ENCODE data around the gene PAQR7. TPM values are rescaled to one million over a fixed set of nuclear protein-coding genes. Genes with fewer than 3 reads are reported as not detected.

PAQR7 gene
- total RNA-seq, 2 donors from 2014 or later: 2.5 to 3.4 TPM

GRCh38 chr1:25861316-25862286, 13.9 kb downstream of the PAQR7 start:
- Histone ChIP-seq H3K4me3 (no peak overlapping the region), H3K4me1 (peaks cover 9% of the 10 kb centered on the region), H3K27ac (no peak overlapping the region), H3K9ac (ENCODE audit: low read depth in 2 of 2, low read length in 2 of 2) (peak overlapping the region in 1 of 2 donors; percentile 19), H3K27me3 (no peaks in the 10 kb centered on the region), H3K36me3 (no peaks in the 10 kb centered on the region), H3K9me3 (no peaks in the 10 kb centered on the region)
- intact Hi-C loops (cut with DNase I): no loop called here
- TF ChIP-seq CTCF (IDR thresholded peaks at IDR 0.05): no peak
- peak; percentile 58 for DNase-seq

DNA sequence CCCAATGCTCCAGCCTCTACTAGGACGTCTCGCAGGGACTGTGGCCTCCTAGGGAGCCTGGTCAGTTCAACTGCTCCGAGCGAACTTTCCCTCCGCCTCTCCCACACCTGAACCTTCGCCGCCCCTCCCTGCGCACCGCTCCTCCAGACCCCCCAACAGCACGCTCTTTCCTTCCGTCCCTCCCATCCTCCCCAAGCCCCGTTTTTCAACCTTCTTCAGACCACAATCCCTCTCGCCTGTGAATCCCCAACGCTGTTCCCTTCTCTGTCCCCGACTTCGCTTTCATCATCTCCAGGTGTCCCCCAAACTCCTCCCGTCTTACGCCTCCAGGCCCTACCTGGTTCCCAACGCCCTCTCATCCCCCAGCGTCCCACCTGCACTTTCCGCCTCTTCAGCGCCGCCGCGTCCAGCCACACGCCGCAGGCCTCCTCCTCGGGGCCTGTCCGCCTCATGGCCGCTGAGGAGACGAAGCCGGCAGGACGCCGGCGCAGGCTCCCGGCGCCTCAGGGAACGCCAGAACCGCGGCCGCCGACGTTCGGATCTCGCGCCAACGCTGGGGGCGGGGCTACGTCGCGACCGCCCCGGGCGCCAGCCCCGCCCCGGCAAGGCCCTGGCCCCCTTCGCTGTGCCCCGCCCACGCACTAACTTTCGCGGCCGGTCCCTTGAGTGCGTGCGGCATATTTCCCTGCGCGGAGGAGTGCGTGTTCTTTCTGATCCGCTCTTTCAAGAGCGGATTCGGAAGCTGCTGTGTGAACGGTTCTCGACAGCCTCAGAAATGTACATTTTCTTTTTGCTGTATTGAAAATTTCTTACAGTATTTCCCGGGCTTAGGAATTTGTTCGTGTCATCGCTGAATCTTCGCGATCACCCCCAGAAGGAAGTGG, 16.4 kb downstream of the PAQR7 start, which contains the start of gene AUNIP:
Gene AUNIP, minus strand, starts transcription at position 552 of the 884 bp plus-strand sequence. Its CDS starts 100 bp downstream, at position 452.
- H3K9me3 ChIP-seq: no peaks in the 10 kb centered on the region
- peak within 1 kb of the TSS; percentile 46 for H3K4me3 ChIP-seq
- no peaks in the 10 kb centered on the region for H3K36me3 ChIP-seq
- peaks cover 9% of the 10 kb centered on the region for H3K4me1 ChIP-seq
- peak within 1 kb of the TSS; percentile 61 to 86 for H3K9ac ChIP-seq (ENCODE audit: low read depth in 2 of 2, low read length in 2 of 2)
- no peaks in the 10 kb centered on the region for H3K27me3 ChIP-seq
- peak within 1 kb of the TSS; percentile 58 for H3K27ac ChIP-seq
- DNase-seq: peak; percentile 89
- no peak for TF ChIP-seq CTCF (IDR thresholded peaks at IDR 0.05)
- intact Hi-C loops (cut with DNase I): no loop called here

- TF ChIP-seq CTCF (IDR thresholded peaks at IDR 0.05): no peak
- Histone ChIP-seq H3K9ac (ENCODE audit: low read depth in 2 of 2, low read length in 2 of 2) (peak overlapping the region in 1 of 2 donors; percentile 86), H3K4me1 (peaks cover 9% of the 10 kb centered on the region), H3K36me3 (no peaks in the 10 kb centered on the region), H3K27ac (no peak overlapping the region), H3K4me3 (peak overlapping the region; percentile 46), H3K27me3 (no peaks in the 10 kb centered on the region), H3K9me3 (no peaks in the 10 kb centered on the region)
- intact Hi-C loops (cut with DNase I): no loop called here
- DNase-seq: no peak
Measured at GRCh38 chr1:25858494-25858893, 17.0 kb downstream of the PAQR7 start.

GRCh38 chr1:25856856-25857255, 18.7 kb downstream of the PAQR7 start:
- Histone ChIP-seq H3K36me3 (no peaks in the 10 kb centered on the region), H3K9me3 (no peaks in the 10 kb centered on the region), H3K4me3 (no peak overlapping the region), H3K4me1 (peaks cover 9% of the 10 kb centered on the region), H3K27ac (no peak overlapping the region), H3K9ac (ENCODE audit: low read depth in 2 of 2, low read length in 2 of 2) (no peak overlapping the region), H3K27me3 (no peaks in the 10 kb centered on the region)
- no peak for DNase-seq
- intact Hi-C loops (cut with DNase I): no loop called here
- no peak for TF ChIP-seq CTCF (IDR thresholded peaks at IDR 0.05)

- intact Hi-C loops (cut with DNase I): no loop called here
- no peaks in the 10 kb centered on the region for H3K9me3 ChIP-seq
- H3K27me3 ChIP-seq: no peaks in the 10 kb centered on the region
- H3K4me3 ChIP-seq: no peak overlapping the region
- H3K36me3 ChIP-seq: no peaks in the 10 kb centered on the region
- no peak for TF ChIP-seq CTCF (IDR thresholded peaks at IDR 0.05)
- H3K27ac ChIP-seq: no peak overlapping the region
- peaks cover 9% of the 10 kb centered on the region for H3K4me1 ChIP-seq
- DNase-seq: no peak
- no peak overlapping the region for H3K9ac ChIP-seq (ENCODE audit: low read depth in 2 of 2, low read length in 2 of 2)
Measured at GRCh38 chr1:25854554-25854953, 21.0 kb downstream of the PAQR7 start.

Data from colonic mucosa (tissue), 4 donors.